ENCODE data around the gene RXRB.
A peak's percentile ranks its signal among the peaks of the same experiment; 100 is the strongest.
"Not testable (repeated sequence)": the region's sequence is repeated elsewhere in the genome, so short reads cannot be mapped to it uniquely, and the experiment has no call there.

RXRB gene

GRCh38 chr6:33160728-33161344 lies 39.6 kb downstream of the RXRB start:
- no peak for DNase-seq

DNA sequence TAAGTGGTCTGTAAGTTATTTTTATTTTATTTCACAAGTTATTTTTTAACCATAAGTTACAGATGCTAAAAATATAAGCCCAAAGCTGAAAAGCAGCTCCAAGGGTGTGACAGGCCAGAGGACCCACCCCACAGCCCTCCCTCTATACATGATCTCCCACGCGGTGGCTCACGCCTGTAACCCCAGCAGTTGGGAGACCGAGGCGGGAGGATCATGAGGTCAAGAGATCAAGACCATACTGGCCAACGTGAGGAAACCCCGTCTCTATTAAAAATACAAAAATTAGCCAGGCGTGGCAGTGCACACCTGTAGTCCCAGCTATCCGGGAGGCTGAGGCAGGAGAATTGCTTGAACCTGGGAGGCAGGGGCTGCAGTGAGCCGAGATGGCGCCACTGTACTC lies 40.4 kb downstream of the RXRB start:
- DNase-seq, result no peak

- no peak for DNase-seq
Measured at GRCh38 chr6:33156964-33157363, 43.5 kb downstream of the RXRB start.

GRCh38 chr6:33156561-33156960 lies 43.9 kb downstream of the RXRB start:
- no peak for DNase-seq

GRCh38 chr6:33154349-33154748 lies 46.1 kb downstream of the RXRB start:
- no peak for DNase-seq

GRCh38 chr6:33151050-33151449 lies 49.4 kb downstream of the RXRB start:
- no peak for DNase-seq

- DNase-seq, result not testable (repeated sequence)
Measured at GRCh38 chr6:33150560-33150959, 49.9 kb downstream of the RXRB start.

- peak; percentile 30 for DNase-seq
Measured at GRCh38 chr6:33147807-33148666, 52.4 kb downstream of the RXRB start.

GRCh38 chr6:33144373-33144772 lies 56.1 kb downstream of the RXRB start:
- no peak for DNase-seq
